HG02943 (cell line): ENCODE data around the gene HYDIN.

Source experiments
- ATAC-seq: cut with Tn5 transposase; IDR thresholded peaks from one replicate; pipeline ENCODE4 v1.9.1; 2021; ENCODE audit warnings: mild to moderate bottlenecking, low read depth, moderate library complexity; ENCODE audit not compliant: unreplicated experiment

HYDIN gene

DNA sequence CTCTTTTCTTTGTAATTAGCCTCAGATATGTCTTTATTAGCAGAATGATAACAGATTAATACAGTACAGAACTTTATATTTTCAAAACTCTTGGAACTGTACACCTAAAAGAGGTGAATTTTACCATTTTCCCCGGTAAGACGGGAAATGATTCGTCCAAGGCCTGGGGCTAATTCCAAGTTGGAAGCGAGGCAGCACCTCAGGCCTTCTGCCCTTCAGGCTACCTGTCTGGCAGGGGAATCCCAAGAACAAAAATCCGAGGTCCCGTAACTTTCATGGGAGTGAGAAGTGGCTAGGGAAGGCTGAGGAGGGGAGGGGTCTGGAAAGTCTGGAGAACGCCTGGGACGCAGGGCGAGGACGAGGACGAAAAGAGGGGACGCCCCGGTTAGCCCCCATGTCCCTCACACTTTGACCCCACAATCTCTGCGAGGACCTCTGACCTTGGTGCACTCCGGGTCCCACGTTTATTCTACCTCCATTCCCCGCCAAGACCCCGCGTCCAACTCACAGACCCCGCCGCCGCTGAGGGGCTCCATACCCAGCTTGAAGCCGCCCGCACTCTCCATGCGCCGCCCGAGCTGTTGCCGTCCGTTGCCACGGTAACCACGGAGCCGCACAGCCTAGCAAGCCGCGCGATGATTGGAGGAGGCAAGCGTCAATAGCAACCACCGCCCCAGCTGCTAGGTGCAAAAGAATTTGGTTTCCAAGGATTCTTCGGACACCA lies at the start of gene HYDIN:
Gene HYDIN (minus strand): TSS at position 601 of the 724 bp plus-strand sequence. CDS start 43,827 bp downstream, outside the sequence.
- ATAC-seq = no peak

DNA sequence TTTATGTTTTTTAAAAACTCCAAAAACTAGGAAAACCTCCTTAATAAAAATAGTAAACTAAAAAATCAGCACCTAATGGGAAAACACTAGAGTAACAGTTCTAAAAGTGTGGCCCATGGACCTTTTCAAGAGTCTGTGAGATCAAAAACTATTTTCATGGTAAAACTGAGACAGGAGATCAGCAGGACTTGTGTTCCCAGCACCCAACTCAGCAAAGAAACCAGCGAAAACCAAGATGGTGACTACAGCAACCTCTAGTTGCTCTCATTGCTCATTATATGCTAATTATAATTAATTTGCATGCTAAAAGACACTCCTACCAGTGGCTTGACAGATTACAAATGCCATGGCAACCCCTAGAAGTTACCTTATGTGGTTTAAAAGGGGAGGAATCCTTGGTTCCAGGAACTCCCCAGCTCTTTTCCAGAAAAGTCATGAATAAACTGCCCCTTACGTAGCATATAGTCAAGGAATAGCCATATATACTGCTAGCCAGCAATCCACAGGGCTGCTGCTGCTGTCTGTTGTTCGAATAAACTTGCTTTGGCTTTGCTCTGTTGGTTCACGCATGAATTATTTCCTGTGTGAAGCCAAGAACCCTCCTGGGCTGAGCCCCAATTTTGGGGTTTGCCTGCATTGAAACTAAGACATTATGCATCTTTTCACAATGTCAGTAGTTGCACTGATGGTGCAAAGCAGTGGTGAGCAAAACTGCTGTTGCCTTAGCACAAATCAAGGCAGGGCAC lies 46.2 kb upstream of the HYDIN start:
- ATAC-seq = no peak

DNA sequence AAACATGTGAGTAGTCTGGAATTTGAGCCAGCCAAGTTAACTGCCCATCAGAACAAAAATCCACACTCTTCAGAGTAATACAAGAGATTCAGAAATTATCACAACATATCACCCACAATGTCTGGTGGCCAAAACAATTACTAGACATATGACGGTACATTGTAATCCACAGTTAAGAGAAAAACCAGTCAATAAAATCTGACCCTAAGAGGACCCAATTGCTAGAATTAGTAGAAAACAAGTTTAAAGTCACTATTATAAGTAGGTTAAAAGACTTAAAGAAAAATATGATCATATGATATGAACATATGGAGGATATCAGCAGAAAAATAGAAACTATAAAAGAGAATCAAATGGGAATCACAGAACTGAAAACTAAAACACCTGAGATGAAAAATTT lies 42.9 kb upstream of the HYDIN start:
- ATAC-seq = no peak

DNA sequence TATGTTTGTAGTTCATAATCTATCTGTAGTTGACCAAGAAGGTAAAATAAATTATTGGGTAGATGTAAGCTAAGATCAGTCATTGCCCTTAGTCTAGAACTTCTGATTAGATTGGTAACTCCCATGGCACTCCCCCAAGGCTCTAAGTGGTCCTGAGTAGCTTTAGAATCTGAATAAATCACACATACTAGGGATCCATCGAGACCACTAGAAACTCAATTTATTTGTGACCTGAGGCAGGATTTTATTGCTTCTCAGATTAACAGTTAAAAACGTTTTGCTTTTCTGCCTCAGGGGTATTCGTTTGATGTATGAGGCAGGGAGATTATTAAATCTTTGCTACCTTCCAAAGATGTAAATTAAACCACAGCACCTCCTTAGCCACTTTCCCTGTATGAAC lies 33.8 kb upstream of the HYDIN start:
- ATAC-seq = no peak

DNA sequence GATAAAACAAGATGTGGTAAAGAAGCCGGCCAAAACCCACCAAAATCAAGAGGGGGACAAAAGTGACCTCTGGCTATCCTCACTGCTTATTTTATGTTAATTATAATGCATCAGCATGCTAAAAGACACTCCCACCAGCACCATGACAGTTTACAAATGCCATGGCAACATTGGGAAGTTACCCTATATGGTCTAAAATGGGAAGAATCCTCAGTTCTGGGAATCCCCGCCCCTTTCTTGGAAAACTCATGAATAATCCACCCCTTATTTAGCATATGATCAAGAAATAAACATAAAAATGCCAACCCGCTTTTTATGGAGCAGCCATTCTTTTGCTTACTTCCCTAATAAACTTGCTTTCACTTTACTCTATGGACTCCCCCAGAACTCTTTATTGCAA lies 33.1 kb upstream of the HYDIN start:
- ATAC-seq = no peak

DNA sequence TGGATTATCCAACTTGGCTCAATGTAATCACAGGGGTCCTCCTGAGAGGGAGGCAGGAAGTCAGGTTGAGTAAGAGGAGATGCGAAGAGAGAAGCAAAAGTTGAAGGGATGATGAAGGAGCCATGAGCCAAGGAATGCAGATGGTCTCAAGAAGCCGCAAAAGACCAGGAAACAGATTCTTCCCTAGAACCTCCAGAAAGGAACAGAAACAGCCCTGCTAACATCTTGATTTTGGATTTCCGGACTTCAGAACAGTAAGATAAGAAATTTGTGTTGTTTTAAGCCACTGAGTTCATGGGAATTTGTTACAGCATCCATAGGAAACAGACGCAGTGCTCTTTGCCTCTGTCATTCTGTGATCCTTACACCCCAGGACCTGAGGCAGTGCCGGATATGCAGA lies 31.9 kb upstream of the HYDIN start:
- no peak for ATAC-seq

DNA sequence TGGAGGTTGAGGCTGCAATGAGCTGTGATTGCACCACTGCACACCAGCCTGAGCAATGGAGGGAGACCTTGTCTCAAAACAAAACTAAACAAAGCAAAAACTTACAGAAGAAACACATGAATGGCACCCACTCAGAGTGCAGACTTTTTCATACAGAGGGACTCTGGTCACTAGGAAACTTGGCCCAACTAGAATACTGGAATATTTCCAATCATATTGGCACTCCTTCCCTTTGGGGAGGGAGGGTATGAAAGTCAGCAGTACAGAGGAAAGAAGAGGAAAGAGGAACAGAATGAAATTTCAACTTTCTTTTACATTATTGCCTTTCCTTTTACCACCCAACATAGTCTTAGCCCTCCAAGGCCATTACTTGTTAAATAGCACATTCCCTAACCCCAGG lies 30.5 kb upstream of the HYDIN start:
- no peak for ATAC-seq

DNA sequence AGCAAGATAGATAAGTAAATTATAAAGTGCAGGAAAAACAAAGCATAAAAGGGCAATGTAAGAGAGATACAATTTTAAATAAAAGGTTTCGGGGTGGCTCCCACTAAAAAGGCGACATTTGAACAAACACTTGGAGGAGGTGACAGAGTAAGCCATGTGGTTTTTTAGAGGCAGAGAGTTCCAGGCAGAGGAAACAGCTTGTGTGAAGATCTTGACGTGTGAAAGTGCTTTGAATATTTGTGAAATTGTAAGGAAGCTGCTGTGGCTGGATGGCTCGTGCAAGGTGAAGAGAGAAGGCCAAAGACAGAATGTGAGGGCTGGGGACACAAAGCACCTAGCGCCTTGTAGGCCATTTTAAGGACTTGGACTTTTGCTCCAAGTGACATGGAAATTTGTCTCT lies 28.6 kb upstream of the HYDIN start:
- no peak for ATAC-seq

DNA sequence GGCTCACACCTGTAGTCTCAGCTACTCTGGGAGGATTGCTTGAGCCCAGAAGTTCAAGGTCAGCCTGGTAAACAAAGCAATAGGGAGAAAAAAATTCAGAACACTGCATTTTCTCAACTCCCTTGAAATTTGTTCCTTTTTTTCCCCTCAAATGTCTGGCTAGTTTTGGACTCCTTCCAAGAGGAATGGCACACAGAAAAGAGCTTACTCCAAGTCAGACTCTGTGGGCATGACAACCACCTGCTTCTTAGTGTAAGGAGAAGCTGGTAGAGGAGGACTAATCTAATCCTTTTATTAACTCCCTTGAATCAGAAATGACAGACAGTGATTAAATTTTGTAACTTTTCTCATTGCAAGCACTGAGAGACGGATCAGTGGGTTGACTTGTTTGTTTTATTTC lies 27.9 kb upstream of the HYDIN start:
- no peak for ATAC-seq

DNA sequence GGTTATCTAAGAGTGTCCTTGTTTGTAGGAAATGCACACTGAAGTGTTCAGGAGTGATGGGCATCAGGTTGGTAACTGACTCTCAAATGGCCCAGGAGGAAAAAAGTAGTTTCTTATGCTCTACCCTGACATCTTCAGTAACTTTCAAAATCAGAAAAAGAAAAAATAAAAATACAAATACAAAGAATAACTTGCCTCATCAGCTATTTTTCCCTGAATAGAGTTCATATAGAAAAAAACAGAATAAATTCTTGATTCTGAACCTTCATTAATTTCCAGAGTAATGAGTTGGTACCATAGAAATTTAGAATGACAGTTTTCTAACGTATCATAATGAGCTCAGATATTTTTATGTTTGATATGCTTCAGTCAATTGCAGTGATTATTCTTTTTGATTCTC lies 27.2 kb upstream of the HYDIN start:
- no peak for ATAC-seq

DNA sequence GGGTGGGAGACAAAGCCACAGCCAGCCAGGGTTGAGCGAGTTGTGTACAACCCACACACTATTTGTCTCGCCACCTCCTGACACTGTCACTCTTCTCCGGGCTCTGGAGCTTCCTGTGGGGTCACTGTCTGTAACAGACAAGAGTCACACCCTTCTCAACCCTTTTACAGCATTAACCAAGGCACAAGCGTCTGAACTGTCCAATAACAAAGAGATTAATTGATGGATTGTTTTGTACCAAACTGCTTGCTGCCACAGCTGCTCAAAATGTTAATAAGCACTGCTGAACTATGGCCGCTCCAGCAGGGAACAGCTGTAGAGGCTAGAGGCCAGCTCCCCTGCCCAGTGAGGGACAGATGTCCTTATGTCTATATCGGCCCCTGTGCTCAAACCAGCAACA lies 25.2 kb upstream of the HYDIN start:
- no peak for ATAC-seq

DNA sequence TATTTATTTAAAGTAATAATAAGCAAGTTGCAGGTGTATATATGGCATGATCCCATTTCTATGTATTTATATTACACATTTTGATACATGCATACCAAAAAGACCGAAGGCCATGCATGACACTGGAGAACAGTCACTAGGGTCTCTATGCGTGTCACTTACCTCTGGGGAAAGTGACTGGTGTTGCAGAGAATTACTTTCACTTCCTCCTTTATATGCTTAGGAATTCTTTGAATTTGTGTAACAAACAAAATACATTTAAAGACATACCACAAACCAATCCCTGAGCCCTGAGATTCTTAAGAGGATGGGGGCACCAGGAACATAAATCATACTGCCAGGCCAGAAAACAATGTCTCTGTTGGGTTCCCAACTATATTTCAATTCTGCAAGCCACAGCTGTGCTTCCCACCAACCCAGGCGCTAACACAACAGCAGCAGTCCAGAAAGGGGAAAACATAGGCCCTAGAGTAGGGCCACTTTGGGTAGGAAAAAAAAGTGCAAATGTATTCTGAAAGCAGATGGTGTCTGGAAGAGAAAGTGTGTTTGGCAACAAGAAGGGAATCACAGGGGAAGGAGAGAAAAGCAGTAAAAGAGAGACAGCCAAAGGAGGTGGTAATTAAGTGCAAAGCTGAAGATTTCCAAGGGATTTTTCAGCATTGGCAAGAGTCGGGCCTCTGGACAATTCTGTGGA lies 24.5 kb upstream of the HYDIN start:
- no peak for ATAC-seq

DNA sequence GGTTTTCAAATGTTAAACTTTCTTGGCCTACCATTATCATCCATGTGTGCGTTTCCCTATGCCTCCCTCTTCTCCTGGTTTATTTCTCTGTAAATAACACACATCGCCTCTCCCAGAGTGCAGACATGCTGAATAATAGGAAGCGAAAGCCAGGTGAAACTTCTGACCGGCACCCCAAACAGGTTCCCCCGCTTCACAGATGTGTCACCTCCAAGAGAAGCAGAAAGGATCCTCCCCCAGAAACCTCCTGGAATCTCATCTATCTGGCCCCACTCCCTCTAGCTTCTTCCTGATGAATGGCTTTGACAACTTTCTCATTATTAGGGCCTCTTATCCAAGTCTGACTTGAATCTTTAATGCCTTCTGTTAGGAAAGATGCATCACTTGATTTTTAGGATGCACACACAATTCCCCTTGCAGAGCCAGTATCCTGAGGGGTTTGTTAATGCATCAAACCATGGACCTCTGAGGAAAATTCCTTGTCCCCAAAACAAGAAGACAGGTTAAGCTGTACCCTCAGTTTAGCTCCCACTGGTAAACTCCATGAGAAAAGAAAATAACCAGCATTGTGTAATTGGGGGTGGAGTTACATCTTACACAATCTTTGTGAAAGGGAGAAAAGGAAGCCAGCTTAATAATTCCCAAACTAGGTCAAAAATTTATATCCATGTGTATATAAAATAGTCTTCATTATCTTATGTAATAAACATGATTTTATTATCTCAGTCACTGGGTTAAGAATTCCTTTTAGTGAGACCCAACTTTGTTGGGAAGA lies 20.1 kb upstream of the HYDIN start:
- no peak for ATAC-seq

DNA sequence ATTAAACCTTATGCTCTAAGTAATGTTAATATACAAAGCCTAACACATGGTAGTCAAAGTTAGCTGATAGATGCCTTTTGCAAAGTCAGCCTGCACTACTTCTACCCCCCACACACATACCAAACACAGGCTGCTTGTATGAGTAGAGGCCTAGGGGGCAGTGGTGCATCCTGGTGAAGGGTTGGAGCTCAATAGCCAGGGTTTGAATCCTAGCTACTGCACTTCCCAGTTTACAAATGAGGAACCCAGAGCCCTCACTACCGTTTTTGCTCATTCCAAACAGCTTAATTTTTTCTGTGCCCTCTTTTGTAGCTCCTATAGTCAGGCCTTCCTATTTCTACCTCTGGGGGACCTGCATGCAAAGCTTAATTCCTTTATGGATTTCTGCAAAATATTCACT lies 18.9 kb upstream of the HYDIN start:
- ATAC-seq = no peak

DNA sequence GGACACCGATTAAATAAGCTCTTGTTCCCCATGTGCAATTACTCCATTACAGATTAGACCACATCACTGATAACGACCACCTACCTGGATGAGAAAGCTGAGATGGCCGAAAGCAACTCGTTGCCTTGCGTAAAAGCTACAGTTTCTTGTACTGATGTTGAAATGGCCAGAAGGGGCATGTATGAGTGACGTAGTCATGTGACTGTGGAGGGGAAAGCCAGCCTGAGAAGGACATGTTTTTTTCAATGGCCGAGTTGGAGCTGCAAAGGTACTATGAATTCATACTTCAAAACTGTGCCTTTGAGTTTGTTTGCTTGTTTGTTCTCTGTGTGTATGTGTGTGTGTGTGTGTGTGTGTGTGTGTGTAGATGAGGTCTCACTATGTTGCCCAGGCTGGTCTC lies 17.0 kb upstream of the HYDIN start:
- no peak for ATAC-seq

DNA sequence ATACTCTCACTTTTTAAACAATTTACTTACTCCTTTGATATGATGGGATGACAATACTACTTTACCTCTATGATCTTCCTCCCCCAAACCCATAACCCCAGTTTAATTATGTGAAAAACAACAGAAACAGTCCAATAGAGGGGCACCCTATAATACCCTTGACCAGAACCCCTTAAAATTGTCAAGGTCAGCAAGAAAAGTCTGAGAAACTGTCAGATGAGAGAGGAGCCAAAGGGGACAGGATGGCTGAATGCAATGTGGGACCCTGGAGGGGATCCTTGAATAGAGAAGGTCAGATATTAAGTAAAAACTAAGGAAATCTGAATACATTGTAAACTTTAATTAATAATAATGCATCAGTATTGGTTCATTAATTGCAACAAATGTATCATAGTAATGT lies 15.8 kb upstream of the HYDIN start:
- no peak for ATAC-seq

DNA sequence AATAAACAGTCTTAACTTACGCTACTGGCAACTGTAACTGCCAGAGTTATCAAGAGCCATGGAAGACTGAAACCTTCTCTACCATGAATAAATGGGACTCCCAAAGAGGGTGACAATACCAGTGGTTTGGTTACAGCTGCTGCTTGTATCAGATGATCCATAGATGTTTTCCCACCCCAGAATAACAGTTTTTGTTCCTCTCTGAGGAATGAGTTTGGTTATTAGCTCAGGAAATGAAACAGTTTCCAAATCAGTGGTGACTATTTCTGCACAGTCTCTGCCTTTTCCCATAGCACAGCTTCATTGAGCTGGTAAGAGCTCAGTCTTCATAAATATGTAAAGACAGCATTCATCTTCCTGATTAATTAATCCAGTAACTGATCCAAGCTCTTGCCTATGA lies 14.0 kb upstream of the HYDIN start:
- ATAC-seq = no peak

DNA sequence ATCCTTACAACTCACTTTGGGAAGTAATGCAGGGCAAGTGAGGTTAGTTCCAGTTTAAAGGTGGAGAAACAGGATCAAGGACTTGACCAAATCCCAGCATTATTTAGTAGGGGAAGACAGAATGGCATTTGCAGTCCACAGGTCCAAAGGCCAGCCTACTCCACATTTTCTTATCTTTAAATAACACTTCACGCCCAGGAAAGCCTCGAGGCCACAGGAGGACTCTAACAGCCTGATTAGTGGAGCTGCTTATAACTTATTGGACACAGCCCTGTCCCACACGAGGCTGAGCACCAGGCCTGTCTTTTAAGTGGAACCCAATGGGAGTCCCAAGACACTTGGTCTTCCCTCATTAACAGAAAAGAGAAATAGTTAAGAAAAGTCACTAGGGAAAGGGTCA lies 12.1 kb upstream of the HYDIN start:
- no peak for ATAC-seq

DNA sequence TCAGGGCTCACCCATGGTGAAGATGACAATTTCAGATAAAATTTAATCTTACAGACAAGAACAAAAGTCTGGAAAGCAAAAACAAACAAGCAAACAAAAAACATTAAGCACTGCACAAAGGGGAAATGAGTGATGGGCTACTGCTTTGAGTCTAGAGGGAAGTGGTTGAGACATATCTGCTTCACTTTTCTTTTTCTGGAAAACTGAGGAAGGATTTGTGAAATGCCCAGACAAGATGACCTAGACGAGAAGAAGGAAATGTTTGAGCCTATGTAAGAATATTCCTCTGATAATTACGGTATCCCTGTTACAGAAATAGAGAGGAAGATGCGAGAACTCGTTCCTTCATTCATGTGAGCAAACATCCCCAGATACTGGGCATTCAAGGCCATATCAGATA lies 11.5 kb upstream of the HYDIN start:
- no peak for ATAC-seq

DNA sequence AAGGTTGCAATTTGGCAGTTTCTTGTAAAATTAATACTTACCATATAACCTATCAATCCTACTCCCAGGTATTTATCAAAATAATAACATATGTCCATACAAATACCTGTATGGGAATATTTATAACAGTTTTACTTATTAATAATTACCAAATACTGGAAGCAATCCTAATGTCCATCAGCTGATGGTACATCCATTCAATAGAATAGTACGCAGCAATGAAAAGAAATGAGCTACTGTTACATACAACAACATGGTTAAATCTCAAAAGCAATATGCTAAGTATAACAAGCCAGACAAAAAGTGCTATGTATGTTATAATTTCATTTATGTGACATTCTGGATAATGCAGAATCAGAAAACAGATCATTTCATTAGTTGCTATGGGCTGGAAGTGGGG lies 1.2 kb downstream of the HYDIN start:
- ATAC-seq = no peak
